ENCODE measurements around the gene CACNA2D3.
"Not testable (repeated sequence)": the region's sequence is repeated elsewhere in the genome, so short reads cannot be mapped to it uniquely, and the experiment has no call there.

Gene CACNA2D3

DNA sequence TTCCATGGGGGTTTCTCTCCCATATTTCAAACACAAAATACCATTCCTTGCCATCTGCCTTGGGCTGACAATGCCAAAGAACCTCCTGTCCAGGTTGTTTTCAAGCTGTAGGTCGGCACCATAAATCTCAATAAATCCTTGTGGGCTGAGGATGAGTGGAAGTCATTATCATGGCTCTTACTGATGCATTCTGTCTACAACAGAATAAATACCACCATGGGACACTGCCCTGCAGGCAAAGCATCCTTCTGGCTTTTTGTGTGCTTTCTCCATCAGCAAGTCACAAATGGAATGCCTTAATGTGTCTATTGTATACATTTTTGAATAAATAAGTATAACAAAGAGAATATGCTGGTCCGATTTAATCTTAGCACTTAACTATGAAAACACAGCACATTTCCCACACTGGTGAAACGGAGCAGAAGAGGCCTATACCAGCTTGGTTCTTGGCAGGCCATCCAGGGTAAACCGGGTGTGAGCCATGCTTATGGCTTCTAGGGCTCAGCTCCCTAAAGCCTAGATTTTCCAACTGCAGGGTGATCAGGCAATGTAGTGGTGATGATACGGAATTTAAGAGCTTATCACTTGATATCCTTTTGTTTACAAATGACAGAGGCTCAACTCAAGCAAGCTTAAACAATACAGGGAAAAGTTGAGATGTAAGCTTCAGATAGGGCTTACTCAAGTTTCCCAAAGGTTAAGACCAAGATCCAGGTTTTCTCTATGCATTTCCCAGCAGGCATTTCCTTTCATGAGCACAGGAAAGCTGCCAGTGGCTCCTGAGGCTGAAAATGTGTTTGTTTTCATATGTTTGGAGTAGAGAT, 938.8 kb downstream of the CACNA2D3 start:
- no peak for ATAC-seq

DNA sequence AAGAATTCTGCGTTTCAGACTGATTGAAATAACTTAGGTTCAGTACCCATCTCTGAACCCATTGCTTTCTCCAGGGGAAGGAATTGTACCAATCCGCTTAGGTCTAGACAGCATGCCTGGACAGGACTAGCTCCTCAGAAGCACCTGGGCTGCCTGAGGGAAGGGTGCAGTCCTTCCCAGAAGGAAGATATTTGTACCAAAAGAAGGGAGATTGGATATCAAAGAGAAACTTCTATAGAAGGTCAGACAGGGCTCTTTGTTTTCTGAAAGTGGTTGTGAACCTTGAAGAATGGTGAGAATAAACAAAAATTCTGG, 939.3 kb downstream of the CACNA2D3 start:
- no peak for ATAC-seq

- no peak for ATAC-seq
Measured at GRCh38 chr3:55064164-55064563, 941.8 kb downstream of the CACNA2D3 start.

- ATAC-seq, result no peak
Measured at GRCh38 chr3:55065331-55065730, 943.0 kb downstream of the CACNA2D3 start.

DNA sequence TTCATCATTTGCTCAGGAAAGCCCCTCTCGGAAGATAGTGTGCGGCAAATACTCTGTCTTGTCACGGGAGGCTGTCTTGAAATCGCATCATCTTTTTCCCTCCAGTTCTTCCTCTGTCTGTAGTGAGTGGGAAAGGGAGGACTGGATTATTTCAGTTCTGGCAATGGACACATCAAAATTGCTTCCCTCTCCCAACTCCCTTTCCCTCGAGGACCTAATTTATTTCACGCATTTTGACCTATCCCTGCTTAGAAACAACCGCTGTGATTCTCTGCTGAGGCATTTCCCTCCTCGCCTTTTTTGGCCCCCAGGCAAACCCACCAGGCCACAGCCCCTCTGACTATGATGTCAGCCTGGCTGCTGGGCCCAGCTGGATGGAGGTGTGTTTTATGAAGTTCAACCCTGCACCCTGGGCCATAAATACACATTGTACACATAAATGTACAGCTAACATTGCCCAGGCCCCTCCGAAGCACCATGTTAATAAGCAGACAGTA, 944.2 kb downstream of the CACNA2D3 start:
- no peak for ATAC-seq

- no peak for ATAC-seq
Measured at GRCh38 chr3:55069950-55070349, 947.6 kb downstream of the CACNA2D3 start.

- no peak for ATAC-seq
Measured at GRCh38 chr3:55074796-55075195, 952.4 kb downstream of the CACNA2D3 start.

DNA sequence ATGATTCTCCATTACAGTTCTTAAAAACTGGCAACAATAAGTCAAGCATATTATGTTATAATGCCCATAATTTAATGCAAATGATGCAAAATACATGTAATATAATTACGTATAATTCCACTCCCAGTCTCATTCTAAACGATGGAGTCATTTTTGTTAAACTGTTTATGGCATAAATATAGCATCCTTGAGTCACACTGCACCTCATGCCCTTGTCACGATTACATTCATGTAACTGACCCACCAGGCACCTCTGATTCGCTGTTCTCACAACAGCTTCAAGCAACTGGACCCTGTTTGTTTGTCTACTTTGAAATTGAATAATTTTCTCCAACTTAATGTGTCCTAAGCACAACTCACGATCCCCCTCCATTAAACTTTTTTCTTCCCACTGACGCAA, 953.5 kb downstream of the CACNA2D3 start:
- no peak for ATAC-seq

DNA sequence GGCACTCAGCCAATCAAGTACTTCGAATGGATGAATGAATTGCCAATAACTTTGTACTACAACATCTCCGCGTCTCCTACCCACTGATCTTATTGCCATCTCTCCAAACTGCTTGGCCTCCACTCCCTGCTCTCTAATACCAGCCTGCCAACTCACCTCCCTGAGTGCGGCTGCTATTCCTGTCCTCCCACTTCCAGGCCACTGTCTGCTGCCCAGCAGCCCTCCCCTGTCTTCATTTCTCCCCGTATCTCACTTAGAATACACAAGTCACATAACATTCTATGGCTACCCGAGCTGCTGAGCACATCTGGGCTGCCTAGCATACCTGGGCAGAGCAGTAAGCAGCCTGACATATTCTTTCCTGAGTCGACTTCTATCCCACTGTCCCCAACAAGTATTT, 955.4 kb downstream of the CACNA2D3 start:
- ATAC-seq, result no peak

- no peak for ATAC-seq
Measured at GRCh38 chr3:55078876-55079275, 956.5 kb downstream of the CACNA2D3 start.

DNA sequence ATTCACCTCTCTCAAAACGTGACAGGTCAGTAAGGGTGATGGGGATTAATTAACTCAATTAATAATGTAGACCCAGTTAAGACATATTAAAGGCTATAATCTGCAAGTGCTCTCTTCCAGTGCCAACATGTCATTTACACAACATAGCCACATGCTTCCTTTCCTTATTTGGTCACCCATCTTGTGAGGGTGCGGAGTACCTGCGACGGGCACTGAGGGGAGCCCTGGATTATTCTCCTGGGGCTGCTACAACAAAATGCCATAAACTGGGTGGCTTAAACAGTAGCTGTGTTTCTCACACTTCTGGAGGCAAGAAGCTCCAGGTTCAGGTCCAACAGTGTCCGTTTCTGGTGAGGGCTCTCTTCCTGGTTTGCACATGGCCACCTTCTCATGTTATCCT, 962.9 kb downstream of the CACNA2D3 start:
- ATAC-seq, result no peak

DNA sequence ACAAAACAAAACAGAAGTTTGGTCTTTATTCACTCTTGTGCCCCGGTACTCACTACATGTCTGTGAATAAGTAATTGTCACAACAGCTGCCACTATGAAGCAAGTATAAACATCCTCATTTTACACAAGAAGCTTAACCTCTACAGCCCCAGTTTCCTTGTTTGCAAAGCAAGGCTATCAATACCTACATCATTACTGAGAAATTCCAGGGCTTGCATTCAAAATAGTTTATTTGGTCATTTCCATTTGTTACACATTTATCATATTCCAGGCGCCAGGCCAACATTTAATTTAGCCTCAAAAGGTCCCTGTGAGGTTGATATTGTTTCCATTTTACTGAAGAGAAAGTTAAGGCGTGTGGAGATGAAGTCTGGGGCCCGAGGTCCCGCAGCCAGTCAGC, 966.9 kb downstream of the CACNA2D3 start:
- ATAC-seq, result no peak

DNA sequence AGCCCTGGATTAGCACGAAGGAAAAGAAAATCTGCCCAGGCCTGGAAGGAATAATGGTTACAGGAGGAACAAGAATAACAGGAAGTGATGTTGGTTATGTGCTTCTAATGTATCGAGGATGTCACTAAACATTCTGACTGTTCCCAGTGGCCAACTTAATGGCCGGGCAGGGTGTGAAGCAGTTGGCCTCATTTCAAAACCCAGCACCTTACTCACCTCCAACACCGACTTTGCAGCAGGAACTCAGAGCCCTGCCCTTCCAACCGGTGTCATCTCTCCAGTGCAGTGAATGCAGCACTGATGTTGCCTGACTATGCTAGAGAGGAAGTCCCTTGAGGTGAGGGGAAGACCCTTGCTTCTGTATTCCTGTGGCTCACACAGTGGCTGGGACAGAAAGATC, 967.9 kb downstream of the CACNA2D3 start:
- no peak for ATAC-seq

- no peak for ATAC-seq
Measured at GRCh38 chr3:55090746-55091145, 968.4 kb downstream of the CACNA2D3 start.

DNA sequence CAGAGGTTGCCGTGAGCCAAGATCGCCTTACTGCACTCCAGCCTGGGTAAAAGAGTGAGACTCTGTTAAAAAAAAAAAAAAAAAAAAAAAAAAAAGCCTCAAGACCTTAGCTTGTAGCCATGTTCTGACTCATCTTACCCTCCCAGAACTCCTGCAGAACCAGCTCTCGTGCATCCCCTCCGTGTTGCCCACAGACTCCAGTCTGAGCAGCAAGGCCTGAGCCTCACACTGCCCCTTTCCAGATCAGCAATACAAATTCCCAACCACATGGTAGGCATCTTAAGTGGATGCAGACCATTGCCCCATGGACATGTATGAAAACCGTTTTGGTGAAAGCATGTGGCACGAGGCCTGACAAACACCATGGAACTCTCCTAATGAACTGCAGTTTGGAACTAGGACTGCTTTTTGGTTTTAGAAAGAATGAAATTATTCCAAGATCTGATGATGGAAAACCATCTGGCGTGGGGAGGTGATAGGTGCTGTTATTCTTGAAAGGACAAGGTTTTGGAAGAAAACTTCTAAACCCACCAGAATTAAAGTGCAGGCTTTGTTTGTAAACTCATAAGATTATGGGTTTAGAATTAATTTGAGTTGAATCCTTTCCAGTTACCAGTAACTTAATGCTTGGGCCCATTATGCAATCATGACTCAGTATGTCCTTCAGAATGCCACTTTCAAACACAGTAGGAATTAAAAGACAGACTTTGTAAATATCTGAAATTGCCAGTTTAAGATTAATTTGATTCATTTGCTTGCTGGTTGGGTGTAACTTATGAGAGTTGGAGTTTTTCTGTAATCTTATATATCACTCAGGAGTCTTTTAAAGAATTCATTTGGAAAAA, 969.3 kb downstream of the CACNA2D3 start:
- ATAC-seq, result no peak

DNA sequence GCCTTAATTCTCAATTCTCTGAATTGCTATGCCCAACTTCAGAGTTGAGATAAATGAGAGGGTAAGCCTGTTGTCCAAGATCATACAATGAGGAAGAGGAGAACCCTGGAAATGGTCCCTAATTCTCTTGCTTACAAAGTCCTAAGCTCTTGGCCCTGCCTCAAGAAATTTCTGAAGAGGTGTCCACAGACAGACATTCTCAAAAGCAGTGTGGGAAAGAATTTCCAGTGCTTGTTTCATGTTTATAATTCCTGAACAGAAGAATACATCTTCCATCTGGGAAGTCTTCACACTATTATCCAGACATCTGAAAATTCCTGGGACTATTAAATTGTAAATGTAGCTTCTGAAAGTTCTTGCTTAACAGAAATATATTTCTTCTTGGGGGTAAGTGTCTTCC, 972.3 kb downstream of the CACNA2D3 start:
- no peak for ATAC-seq

DNA sequence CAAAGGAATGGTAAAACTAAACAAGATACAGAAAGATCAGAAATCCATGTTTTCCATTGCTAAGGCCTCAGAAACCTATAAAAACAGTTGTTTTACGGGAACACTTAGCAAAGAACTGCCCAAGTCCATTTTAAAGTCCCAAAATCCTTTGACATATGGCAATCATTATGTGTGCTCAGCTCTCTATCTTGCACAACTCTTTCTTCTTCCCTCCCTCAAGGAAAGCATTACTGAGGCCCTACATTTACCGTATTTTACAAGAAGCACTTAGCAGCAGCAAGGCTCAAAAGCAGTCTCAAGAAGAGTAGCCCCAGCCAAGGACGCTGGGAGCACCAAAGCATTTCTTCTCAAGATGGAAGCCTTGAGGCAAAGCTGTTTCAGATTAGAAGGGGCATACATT, 975.1 kb downstream of the CACNA2D3 start:
- no peak for ATAC-seq

GRCh38 chr3:55105647-55106046, 983.3 kb downstream of the CACNA2D3 start:
- no peak for ATAC-seq

DNA sequence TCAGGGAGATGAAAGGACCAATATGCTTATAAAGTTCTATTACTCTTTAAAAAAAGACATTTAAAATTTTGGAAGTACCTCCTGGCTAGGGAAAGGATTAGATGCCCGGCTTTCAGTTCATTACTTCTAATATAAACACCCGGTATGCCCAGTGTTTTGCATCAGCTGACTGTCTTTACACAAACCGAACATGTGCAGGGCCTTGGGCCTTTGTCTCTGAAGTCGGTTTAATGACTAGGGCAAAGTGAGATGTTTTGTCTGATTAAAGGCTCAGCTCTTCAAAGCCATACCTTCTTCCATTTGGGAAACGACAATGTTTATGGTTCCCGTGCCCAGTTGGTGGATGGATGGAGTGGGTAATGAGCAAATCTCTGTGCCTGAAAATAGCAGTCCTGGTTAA, 984.8 kb downstream of the CACNA2D3 start:
- no peak for ATAC-seq

GRCh38 chr3:55111906-55112305, 989.6 kb downstream of the CACNA2D3 start:
- not testable (repeated sequence) for ATAC-seq

DNA sequence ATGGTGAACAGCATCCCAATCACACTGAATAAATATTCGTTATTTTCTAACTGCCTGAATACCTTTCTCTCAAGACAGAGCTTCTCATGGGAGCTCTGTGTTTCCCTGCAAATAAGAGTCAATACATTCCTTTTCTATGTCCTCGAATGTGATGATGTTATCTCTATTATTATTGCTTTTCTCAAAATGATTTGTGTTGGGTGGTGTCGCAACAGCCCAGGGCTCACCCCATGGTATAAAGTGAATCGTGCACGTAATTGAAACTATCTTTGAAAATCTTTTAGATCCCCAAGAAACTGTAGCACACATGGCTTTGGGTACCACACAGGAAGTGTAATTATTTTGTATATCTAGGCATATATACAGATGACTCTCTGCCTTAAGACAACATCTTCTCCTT, 996.1 kb downstream of the CACNA2D3 start:
- no peak for ATAC-seq

GRCh38 chr3:55119268-55119667, 996.9 kb downstream of the CACNA2D3 start:
- no peak for ATAC-seq

- ATAC-seq, result no peak
Measured at GRCh38 chr3:55122312-55122711, 1000.0 kb downstream of the CACNA2D3 start.
